ENCODE measurements around the gene CISH. TPM values are rescaled to one million over a fixed set of nuclear protein-coding genes. Genes with fewer than 3 reads are reported as not detected.
A peak's percentile ranks its signal among the peaks of the same experiment; 100 is the strongest.

CISH gene
- total and polyA plus RNA-seq, 9 of the 15 experiments (the other 6 are each of a cell fraction or from before 2014, with no cell fraction given), result 1.7 to 47.7 (median 18.3) TPM

DNA sequence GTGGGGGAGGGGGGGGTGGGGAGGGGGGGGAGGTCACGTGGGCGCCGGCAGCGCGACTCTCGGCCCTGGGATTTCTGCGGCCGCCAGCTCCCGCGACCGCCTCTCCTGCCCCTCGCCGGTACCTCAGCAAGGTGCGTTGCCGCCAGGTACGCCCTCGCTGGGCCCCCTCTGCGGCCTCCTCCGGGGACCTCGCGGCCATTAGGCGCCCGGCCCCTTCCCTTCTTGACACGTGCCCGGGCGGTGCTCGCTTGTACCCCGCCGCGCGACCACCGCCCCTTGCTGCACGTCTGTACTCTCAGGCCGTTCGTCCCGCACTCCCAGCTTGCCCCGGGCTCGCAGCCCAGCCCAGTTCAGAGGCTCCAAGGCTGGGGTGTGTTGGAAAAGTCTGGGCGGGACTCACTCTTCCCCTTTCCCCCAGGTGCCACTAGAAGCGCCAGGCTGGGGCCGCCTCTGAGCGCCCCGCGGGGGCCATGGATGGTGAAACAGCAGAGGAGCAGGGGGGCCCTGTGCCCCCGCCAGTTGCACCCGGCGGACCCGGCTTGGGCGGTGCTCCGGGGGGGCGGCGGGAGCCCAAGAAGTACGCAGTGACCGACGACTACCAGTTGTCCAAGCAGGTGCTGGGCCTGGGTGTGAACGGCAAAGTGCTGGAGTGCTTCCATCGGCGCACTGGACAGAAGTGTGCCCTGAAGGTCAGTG, 5.7 kb upstream of the CISH start, which contains the start of gene MAPKAPK3 (continued):
- TF ChIP-seq, protein P1, sequence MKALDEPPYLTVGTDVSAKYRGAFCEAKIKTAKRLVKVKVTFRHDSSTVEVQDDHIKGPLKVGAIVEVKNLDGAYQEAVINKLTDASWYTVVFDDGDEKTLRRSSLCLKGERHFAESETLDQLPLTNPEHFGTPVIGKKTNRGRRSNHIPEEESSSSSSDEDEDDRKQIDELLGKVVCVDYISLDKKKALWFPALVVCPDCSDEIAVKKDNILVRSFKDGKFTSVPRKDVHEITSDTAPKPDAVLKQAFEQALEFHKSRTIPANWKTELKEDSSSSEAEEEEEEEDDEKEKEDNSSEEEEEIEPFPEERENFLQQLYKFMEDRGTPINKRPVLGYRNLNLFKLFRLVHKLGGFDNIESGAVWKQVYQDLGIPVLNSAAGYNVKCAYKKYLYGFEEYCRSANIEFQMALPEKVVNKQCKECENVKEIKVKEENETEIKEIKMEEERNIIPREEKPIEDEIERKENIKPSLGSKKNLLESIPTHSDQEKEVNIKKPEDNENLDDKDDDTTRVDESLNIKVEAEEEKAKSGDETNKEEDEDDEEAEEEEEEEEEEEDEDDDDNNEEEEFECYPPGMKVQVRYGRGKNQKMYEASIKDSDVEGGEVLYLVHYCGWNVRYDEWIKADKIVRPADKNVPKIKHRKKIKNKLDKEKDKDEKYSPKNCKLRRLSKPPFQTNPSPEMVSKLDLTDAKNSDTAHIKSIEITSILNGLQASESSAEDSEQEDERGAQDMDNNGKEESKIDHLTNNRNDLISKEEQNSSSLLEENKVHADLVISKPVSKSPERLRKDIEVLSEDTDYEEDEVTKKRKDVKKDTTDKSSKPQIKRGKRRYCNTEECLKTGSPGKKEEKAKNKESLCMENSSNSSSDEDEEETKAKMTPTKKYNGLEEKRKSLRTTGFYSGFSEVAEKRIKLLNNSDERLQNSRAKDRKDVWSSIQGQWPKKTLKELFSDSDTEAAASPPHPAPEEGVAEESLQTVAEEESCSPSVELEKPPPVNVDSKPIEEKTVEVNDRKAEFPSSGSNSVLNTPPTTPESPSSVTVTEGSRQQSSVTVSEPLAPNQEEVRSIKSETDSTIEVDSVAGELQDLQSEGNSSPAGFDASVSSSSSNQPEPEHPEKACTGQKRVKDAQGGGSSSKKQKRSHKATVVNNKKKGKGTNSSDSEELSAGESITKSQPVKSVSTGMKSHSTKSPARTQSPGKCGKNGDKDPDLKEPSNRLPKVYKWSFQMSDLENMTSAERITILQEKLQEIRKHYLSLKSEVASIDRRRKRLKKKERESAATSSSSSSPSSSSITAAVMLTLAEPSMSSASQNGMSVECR (CRISPR knock-in tag; IDR thresholded peaks at IDR 0.05), result peak; percentile 36; the same call in 1 of the 2 replicates
- TF ChIP-seq MEF2A (IDR thresholded peaks at IDR 0.05; ENCODE audit: control insufficient read depth, low read depth, low read length), result no peak
- no peak for TF ChIP-seq ZZZ3 (IDR thresholded peaks at IDR 0.05)
- no peak for TF ChIP-seq E2F4 (CRISPR knock-in tag; IDR thresholded peaks at IDR 0.05; ENCODE audit: low read depth)
- no peak for TF ChIP-seq RBM25 (IDR thresholded peaks at IDR 0.05; ENCODE audit: low read depth, low read length, severe bottlenecking)
- TF ChIP-seq ZBTB1 (CRISPR knock-in tag; IDR thresholded peaks at IDR 0.05; ENCODE audit: borderline replicate concordance, low read depth), result no peak
- no peak for TF ChIP-seq SOX6 (IDR thresholded peaks at IDR 0.05)
- no peak for TF ChIP-seq PTRF (tag; IDR thresholded peaks at IDR 0.05)
- no peak for TF ChIP-seq RFX5 (IDR thresholded peaks at IDR 0.05; ENCODE audit: low read depth, low read length)
- TF ChIP-seq ZNF518B (CRISPR knock-in tag; IDR thresholded peaks at IDR 0.05), result no peak
- TF ChIP-seq, protein P2, sequence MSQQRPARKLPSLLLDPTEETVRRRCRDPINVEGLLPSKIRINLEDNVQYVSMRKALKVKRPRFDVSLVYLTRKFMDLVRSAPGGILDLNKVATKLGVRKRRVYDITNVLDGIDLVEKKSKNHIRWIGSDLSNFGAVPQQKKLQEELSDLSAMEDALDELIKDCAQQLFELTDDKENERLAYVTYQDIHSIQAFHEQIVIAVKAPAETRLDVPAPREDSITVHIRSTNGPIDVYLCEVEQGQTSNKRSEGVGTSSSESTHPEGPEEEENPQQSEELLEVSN (IDR thresholded peaks at IDR 0.05; ENCODE audit: borderline replicate concordance in 1 of 2, extremely low read depth in 1 of 2, insufficient read depth in 1 of 2, insufficient read length in 1 of 2, low read depth in 1 of 2, low read length in 1 of 2, poor library complexity in 1 of 2, severe bottlenecking in 1 of 2), result peak in 1 of 2 experiments; percentile 46
- TF ChIP-seq ZNF780A (CRISPR knock-in tag; IDR thresholded peaks at IDR 0.05), result no peak
- no peak for TF ChIP-seq KDM5B (IDR thresholded peaks at IDR 0.05; ENCODE audit: insufficient replicate concordance, low read depth, low read length)
- no peak for TF ChIP-seq ZNF75A (CRISPR knock-in tag; IDR thresholded peaks at IDR 0.05)
- TF ChIP-seq RAD51 (IDR thresholded peaks at IDR 0.05; ENCODE audit: borderline replicate concordance, low read depth), result peak; percentile 49; the same call in 1 of the 2 replicates
- TF ChIP-seq MYNN (IDR thresholded peaks at IDR 0.05), result no peak
- no peak for TF ChIP-seq MYNN (CRISPR knock-in tag; IDR thresholded peaks at IDR 0.05)
- TF ChIP-seq POLR2A (conservative IDR thresholded peaks at IDR 0.05), result 0 out of 2 replicates have a peak, but pooled peaks have one; percentile 52

Data from K562 (cell line).